Uterus (tissue), 4 donors: ENCODE measurements around the gene CST3. TPM values are rescaled to one million over a fixed set of nuclear protein-coding genes. Genes with fewer than 3 reads are reported as not detected.

Experiments used
- DNase-seq, 2 donors: peaks; one replicate each; pipeline ENCODE4 v3.0.0-alpha.2; 2019 to 2020
- H3K27ac ChIP-seq, 2 donors: fragments of 200-600 bp; sonication (generic); 1 replicate in 1 of 2; 2 replicates in 1 of 2; pipeline ENCODE4 v1.5.1; 2016 to 2018
- H3K27me3 ChIP-seq, 2 donors: fragments of 200-600 bp; sonication (generic); one replicate each; pipeline ENCODE4 v1.5.1; 2018 to 2019; ENCODE audit warnings: control low read depth in 1 of 2
- H3K36me3 ChIP-seq, 2 donors: fragments of 200-600 bp; sonication (generic); one replicate each; pipeline ENCODE4 v1.5.1; 2019; ENCODE audit warnings: control low read depth in 1 of 2
- H3K4me1 ChIP-seq, 2 donors: fragments of 200-600 bp; sonication (generic); one replicate each; pipeline ENCODE4 v1.5.1; 2018 to 2019; ENCODE audit warnings: control low read depth in 1 of 2
- H3K4me3 ChIP-seq, 2 donors: fragments of 200-600 bp; sonication (generic); 1 replicate in 1 of 2; 2 replicates in 1 of 2; pipeline ENCODE4 v1.5.1; 2018 to 2019; ENCODE audit warnings: mild to moderate bottlenecking in 1 of 2
- H3K9me3 ChIP-seq, 2 donors: fragments of 200-600 bp; sonication (generic); one replicate each; pipeline ENCODE4 v1.5.1; 2019; ENCODE audit warnings: control low read depth in 1 of 2
- POLR2A ChIP-seq, 2 donors: fragments of 450-650 bp; IDR thresholded peaks; one replicate each; pipeline ENCODE4 v1.6.1; 2016; ENCODE audit warnings: antibody characterized with exemption in 2 of 2, mild to moderate bottlenecking in 1 of 2, moderate library complexity in 1 of 2
- intact Hi-C: fragments of 100-400 bp; cut with DNase I; formaldehyde crosslinking; loops from one replicate; pipeline ENCODE4 v1.15.1; 2023; ENCODE audit warnings: low total_unique reads
- total RNA-seq, 4 donors: library from RNA; depleted of rRNA in 3 of 4; stranded (reverse); fragments of >200 nt in 3 of 4; gene quantifications; one replicate each; pipeline versions ENCODE4 v1.1.0 to v1.2.4, GENCODE V29; 2014 to 2023
- TF ChIP-seq, protein P1 (sequence below), 4 experiments: fragments of 200-600 bp in 2 of 4; fragments of 450-650 bp in 2 of 4; sonication (generic) in 2 of 4; IDR thresholded peaks; one replicate each; pipeline ENCODE4 v1.5.1; 2016 to 2019; ENCODE audit warnings: antibody characterized with exemption in 4 of 4, mild to moderate bottlenecking in 2 of 4, moderate library complexity in 1 of 4
- donor health status: DM: yes; HTN: yes; CAD: no.

CST3 gene
- total RNA-seq, 4 donors from 2014 or later: 205 to 1,148 (median 624) TPM

GRCh38 chr20:23654000-23654399 lies 16.2 kb upstream of the CST3 start:
- no peak for TF ChIP-seq POLR2A (IDR thresholded peaks at IDR 0.05)
- TF ChIP-seq, protein P1, sequence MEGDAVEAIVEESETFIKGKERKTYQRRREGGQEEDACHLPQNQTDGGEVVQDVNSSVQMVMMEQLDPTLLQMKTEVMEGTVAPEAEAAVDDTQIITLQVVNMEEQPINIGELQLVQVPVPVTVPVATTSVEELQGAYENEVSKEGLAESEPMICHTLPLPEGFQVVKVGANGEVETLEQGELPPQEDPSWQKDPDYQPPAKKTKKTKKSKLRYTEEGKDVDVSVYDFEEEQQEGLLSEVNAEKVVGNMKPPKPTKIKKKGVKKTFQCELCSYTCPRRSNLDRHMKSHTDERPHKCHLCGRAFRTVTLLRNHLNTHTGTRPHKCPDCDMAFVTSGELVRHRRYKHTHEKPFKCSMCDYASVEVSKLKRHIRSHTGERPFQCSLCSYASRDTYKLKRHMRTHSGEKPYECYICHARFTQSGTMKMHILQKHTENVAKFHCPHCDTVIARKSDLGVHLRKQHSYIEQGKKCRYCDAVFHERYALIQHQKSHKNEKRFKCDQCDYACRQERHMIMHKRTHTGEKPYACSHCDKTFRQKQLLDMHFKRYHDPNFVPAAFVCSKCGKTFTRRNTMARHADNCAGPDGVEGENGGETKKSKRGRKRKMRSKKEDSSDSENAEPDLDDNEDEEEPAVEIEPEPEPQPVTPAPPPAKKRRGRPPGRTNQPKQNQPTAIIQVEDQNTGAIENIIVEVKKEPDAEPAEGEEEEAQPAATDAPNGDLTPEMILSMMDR (IDR thresholded peaks at IDR 0.05): no peak
- Histone ChIP-seq H3K27ac (peak overlapping the region in 1 of 2 donors; percentile 65), H3K4me1 (peaks cover 0 to 8% of the 10 kb centered on the region in 2 donors), H3K36me3 (no peaks in the 10 kb centered on the region), H3K27me3 (no peaks in the 10 kb centered on the region), H3K9me3 (no peaks in the 10 kb centered on the region), H3K4me3 (no peak overlapping the region)
- intact Hi-C loops: no loop called here
- DNase-seq: no peak

- Histone ChIP-seq H3K27me3 (no peaks in the 10 kb centered on the region), H3K9me3 (no peaks in the 10 kb centered on the region), H3K4me1 (peaks cover 0 to 8% of the 10 kb centered on the region in 2 donors), H3K27ac (no peak overlapping the region), H3K36me3 (no peaks in the 10 kb centered on the region), H3K4me3 (no peak overlapping the region)
- intact Hi-C loops: no loop called here
- DNase-seq: no peak
- TF ChIP-seq POLR2A (IDR thresholded peaks at IDR 0.05): no peak
- TF ChIP-seq, protein P1 (IDR thresholded peaks at IDR 0.05): no peak
Observed at GRCh38 chr20:23653400-23653938, 15.7 kb upstream of the CST3 start.

- Histone ChIP-seq H3K9me3 (no peaks in the 10 kb centered on the region), H3K27ac (no peak overlapping the region), H3K4me3 (no peak overlapping the region), H3K4me1 (peaks cover 0 to 8% of the 10 kb centered on the region in 2 donors), H3K27me3 (no peaks in the 10 kb centered on the region), H3K36me3 (no peaks in the 10 kb centered on the region)
- intact Hi-C loops: no loop called here
- DNase-seq: no peak
- TF ChIP-seq, protein P1 (IDR thresholded peaks at IDR 0.05): no peak
- no peak for TF ChIP-seq POLR2A (IDR thresholded peaks at IDR 0.05)
Observed at GRCh38 chr20:23652926-23653325, 15.2 kb upstream of the CST3 start.

GRCh38 chr20:23652371-23652770 lies 14.6 kb upstream of the CST3 start:
- Histone ChIP-seq H3K9me3 (no peaks in the 10 kb centered on the region), H3K27ac (no peak overlapping the region), H3K27me3 (no peaks in the 10 kb centered on the region), H3K36me3 (no peaks in the 10 kb centered on the region), H3K4me3 (no peak overlapping the region), H3K4me1 (peaks cover 0 to 8% of the 10 kb centered on the region in 2 donors)
- TF ChIP-seq, protein P1 (IDR thresholded peaks at IDR 0.05): no peak
- TF ChIP-seq POLR2A (IDR thresholded peaks at IDR 0.05): no peak
- intact Hi-C loops: no loop called here
- no peak for DNase-seq

GRCh38 chr20:23651117-23651516 lies 13.4 kb upstream of the CST3 start:
- Histone ChIP-seq H3K36me3 (no peaks in the 10 kb centered on the region), H3K9me3 (no peaks in the 10 kb centered on the region), H3K27ac (no peak overlapping the region), H3K4me3 (no peak overlapping the region), H3K4me1 (peaks cover 0 to 8% of the 10 kb centered on the region in 2 donors), H3K27me3 (no peaks in the 10 kb centered on the region)
- DNase-seq: no peak
- intact Hi-C loops: no loop called here
- no peak for TF ChIP-seq POLR2A (IDR thresholded peaks at IDR 0.05)
- TF ChIP-seq, protein P1 (IDR thresholded peaks at IDR 0.05): no peak
